Globus pallidus (tissue), 1 donor: ENCODE results near the gene NCR2.

ENCODE experiments used
- DNase-seq: peaks from one replicate; pipeline ENCODE4 v3.0.0-alpha.2; 2015; ENCODE audit warnings: low spot score

Gene NCR2

GRCh38 chr6:41331401-41332150 lies 3.8 kb upstream of the NCR2 start:
- DNase-seq: no peak

- no peak for DNase-seq
Measured at GRCh38 chr6:41332241-41332640, 3.2 kb upstream of the NCR2 start.

GRCh38 chr6:41332842-41333736 lies 2.3 kb upstream of the NCR2 start:
- no peak for DNase-seq

- no peak for DNase-seq
Measured at GRCh38 chr6:41334482-41335040, 847 bp upstream of the NCR2 start.

- no peak for DNase-seq
Measured at GRCh38 chr6:41335943-41336342, 535 bp downstream of the NCR2 start.

- no peak for DNase-seq
Measured at GRCh38 chr6:41336824-41337223, 1.4 kb downstream of the NCR2 start.

- no peak for DNase-seq
Measured at GRCh38 chr6:41337709-41338108, 2.3 kb downstream of the NCR2 start.

- no peak for DNase-seq
Measured at GRCh38 chr6:41338659-41339058, 3.3 kb downstream of the NCR2 start.

- no peak for DNase-seq
Measured at GRCh38 chr6:41341580-41341979, 6.2 kb downstream of the NCR2 start.

- no peak for DNase-seq
Measured at GRCh38 chr6:41342241-41342640, 6.8 kb downstream of the NCR2 start.

GRCh38 chr6:41343641-41344187 lies 8.3 kb downstream of the NCR2 start:
- no peak for DNase-seq

GRCh38 chr6:41344876-41345275 lies 9.5 kb downstream of the NCR2 start:
- DNase-seq: no peak

- DNase-seq: no peak
Measured at GRCh38 chr6:41345901-41346300, 10.5 kb downstream of the NCR2 start.

GRCh38 chr6:41346441-41346840 lies 11.0 kb downstream of the NCR2 start:
- DNase-seq: no peak

- DNase-seq: no peak
Measured at GRCh38 chr6:41347378-41348050, 12.1 kb downstream of the NCR2 start.

- DNase-seq: no peak
Measured at GRCh38 chr6:41348934-41349333, 13.5 kb downstream of the NCR2 start.

GRCh38 chr6:41352396-41352795 lies 17.0 kb downstream of the NCR2 start:
- no peak for DNase-seq

GRCh38 chr6:41352907-41353306 lies 17.5 kb downstream of the NCR2 start:
- DNase-seq: no peak

GRCh38 chr6:41353333-41353732 lies 17.9 kb downstream of the NCR2 start:
- no peak for DNase-seq

- no peak for DNase-seq
Measured at GRCh38 chr6:41355952-41356351, 20.5 kb downstream of the NCR2 start.

GRCh38 chr6:41356825-41357224 lies 21.4 kb downstream of the NCR2 start:
- no peak for DNase-seq

- no peak for DNase-seq
Measured at GRCh38 chr6:41358503-41358902, 23.1 kb downstream of the NCR2 start.
